Activated CD4-positive, alpha-beta T cell treated with anti-CD3 and anti-CD28 coated beads for 36 hours (primary cell): ENCODE measurements around the gene CDKN1C. TPM values are rescaled to one million over a fixed set of nuclear protein-coding genes. Genes with fewer than 3 reads are reported as not detected.
"Not testable (repeated sequence)": the region's sequence is repeated elsewhere in the genome, so short reads cannot be mapped to it uniquely, and the experiment has no call there.

ENCODE experiments used
- ATAC-seq: fragments of 200-7000 bp; cut with Tn5 transposase; one replicate; pipeline ENCODE4 v1.10.0; 2021; ENCODE audit warnings: mild to moderate bottlenecking, moderate library complexity
- CTCF ChIA-PET: fragments of 350-600 bp; sonication (Branson Sonifier 250); formaldehyde crosslinking; loops from one replicate; lab custom pipeline; 2021; ENCODE audit warnings: antibody characterized with exemption; lab: Charles Lee
- POLR2A ChIA-PET: fragments of 350-600 bp; sonication (Branson Sonifier 250); formaldehyde crosslinking; loops from one replicate; lab custom pipeline; 2021; ENCODE audit warnings: antibody characterized with exemption, inconsistent platforms; lab: Charles Lee
- DNase-seq: peaks from one replicate; pipeline ENCODE4 v3.0.0-alpha.2; 2020
- H3K27ac Mint-ChIP-seq: one replicate; pipeline ENCODE4 v1.8.0; 2021; ENCODE audit warnings: mixed read lengths
- H3K27me3 Mint-ChIP-seq: one replicate; pipeline ENCODE4 v1.8.0; 2021; ENCODE audit warnings: mixed read lengths
- H3K36me3 Mint-ChIP-seq: one replicate; pipeline ENCODE4 v1.8.0; 2021; ENCODE audit warnings: low read depth, mixed read lengths
- H3K4me1 Mint-ChIP-seq: one replicate; pipeline ENCODE4 v1.8.0; 2021; ENCODE audit warnings: mixed read lengths
- H3K4me3 Mint-ChIP-seq: one replicate; pipeline ENCODE4 v1.8.0; 2021; ENCODE audit warnings: mild to moderate bottlenecking, moderate library complexity, mixed read lengths
- H3K9me3 Mint-ChIP-seq: one replicate; pipeline ENCODE4 v1.8.0; 2021; ENCODE audit warnings: low read depth, mixed read lengths
- intact Hi-C, 2 experiments: fragments of 100-400 bp; cut with DNase I in 1 of 2; cut with micrococcal nuclease in 1 of 2; formaldehyde crosslinking; loops; one replicate each; pipeline versions ENCODE4 v1.14.2 to v1.15.1; 2022 to 2024; cut with DNase I, micrococcal nuclease
- total RNA-seq, 2 experiments: library from RNA; stranded (reverse); gene quantifications; one replicate each; pipeline ENCODE4 v1.2.3, GENCODE V29; 2021

Gene CDKN1C
- total RNA-seq, 2 experiments from 2014 or later: 0.21 to 0.53 TPM

DNA sequence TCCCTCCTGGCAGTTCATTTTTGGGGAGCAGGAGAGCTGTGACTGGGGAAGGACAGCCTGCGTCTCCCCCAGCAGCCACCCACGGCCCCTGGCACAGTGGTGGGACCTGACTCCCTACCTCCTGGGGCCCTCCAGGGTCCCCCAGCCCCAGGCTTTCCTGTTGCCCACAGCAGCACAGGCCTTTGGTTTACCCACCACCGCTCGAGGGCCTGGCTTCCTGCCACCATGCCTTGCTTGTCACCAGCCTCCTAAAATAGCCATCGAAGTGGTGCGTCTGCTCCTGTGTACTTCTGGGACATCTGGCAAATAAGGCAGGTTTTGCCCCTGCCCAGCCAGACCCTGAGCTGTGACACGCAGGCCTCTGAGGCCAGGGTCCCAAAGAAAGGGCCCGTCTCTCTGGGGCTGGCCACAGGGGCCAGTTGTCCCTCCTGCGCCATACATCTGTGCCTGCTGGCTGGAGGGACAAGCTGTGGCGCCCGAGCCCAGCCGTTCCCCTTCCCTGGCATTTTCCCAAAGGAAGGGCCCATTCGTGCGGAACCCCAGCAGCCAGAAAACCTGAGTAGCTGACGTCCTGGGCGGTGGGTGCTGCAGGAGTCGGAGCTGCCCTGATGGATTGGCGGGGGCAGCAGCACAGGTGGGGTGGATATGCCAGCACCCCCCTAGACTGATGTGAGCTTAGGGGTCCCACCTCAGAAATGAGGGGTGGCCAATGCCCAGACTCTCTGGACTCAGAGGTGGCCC, 29.1 kb upstream of the CDKN1C start:
- Mint-ChIP-seq H3K4me1 (peaks cover 5% of the 10 kb centered on the region), H3K27ac (no peak overlapping the region), H3K9me3 (no peaks in the 10 kb centered on the region), H3K36me3 (no peaks in the 10 kb centered on the region), H3K4me3 (no peak overlapping the region), H3K27me3 (no peaks in the 10 kb centered on the region)
- ChIA-PET POLR2A (no interaction called here), CTCF (interaction anchor here (1.0 kb wide), 2 partner anchors 10 to 12 kb away, joined by 3 to 4 read pairs; no protein-coding TSS in a partner anchor)
- intact Hi-C loops: no loop called here
- ATAC-seq: no peak
- no peak for DNase-seq

DNA sequence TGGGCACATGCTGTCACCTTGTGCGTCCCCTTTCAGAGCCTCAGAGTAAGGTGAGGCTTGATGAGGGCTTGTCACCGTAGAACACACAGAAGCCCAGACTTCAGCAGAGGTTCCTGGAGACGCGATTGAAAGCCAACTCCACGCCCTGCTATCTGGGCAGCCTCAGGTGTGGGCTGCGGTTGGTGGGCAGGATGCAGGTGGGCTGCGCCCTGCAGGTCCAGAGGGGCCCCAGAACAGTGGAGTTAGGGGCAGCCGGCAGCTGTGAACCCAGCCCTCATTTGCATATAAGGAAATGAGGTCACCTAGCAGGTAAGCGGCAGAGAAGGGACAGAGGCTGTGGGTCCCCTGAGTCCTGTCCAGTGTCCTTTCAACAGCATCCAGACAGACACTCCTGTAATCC, 28.2 kb upstream of the CDKN1C start:
- ATAC-seq: no peak
- Mint-ChIP-seq H3K36me3 (no peaks in the 10 kb centered on the region), H3K9me3 (no peaks in the 10 kb centered on the region), H3K27me3 (no peaks in the 10 kb centered on the region), H3K27ac (no peak overlapping the region), H3K4me3 (no peak overlapping the region), H3K4me1 (peaks cover 5% of the 10 kb centered on the region)
- CTCF ChIA-PET: interaction anchor here (0.7 to 1.0 kb wide), 2 partner anchors 11 to 18 kb away, joined by 3 read pairs; no protein-coding TSS in a partner anchor
- POLR2A ChIA-PET: no interaction called here
- DNase-seq: no peak
- intact Hi-C loops: no loop called here

DNA sequence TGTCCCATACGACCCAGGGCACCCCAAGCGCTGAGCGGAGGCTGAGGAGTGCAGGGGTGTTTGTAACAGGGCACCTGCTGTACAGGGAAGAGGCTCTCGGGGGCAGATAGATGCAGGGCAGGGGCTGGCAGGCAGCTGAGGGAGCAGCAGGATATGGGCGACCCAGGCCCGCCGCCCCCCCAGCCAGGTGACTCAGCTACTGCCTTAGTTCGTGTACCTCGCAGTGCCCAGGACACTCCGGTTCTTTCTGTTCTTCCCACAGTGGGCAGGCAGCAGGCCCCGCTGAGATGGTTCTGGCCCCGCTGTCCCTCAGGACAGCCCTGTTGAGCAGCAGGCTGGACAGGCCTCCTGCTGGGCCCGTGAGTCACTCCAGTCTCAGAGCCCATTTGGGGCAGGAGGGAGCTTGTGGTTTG, 27.4 kb upstream of the CDKN1C start:
- Mint-ChIP-seq H3K27ac (no peak overlapping the region), H3K36me3 (no peaks in the 10 kb centered on the region), H3K4me1 (peaks cover 5% of the 10 kb centered on the region), H3K27me3 (no peaks in the 10 kb centered on the region), H3K4me3 (no peak overlapping the region), H3K9me3 (no peaks in the 10 kb centered on the region)
- ChIA-PET POLR2A (no interaction called here), CTCF (no interaction called here)
- intact Hi-C loops: no loop called here
- no peak for ATAC-seq
- DNase-seq: no peak

- DNase-seq (no peak), ATAC-seq (peak; percentile 59)
- POLR2A ChIA-PET: no interaction called here
- CTCF ChIA-PET: no interaction called here
- no peak overlapping the region for H3K27ac Mint-ChIP-seq
- intact Hi-C loops: no loop called here
- H3K27me3 Mint-ChIP-seq: no peaks in the 10 kb centered on the region
- H3K4me1 Mint-ChIP-seq: peaks cover 5% of the 10 kb centered on the region
- no peak overlapping the region for H3K4me3 Mint-ChIP-seq
- no peaks in the 10 kb centered on the region for H3K36me3 Mint-ChIP-seq
- H3K9me3 Mint-ChIP-seq: no peaks in the 10 kb centered on the region
Measured at GRCh38 chr11:2912498-2912897, 26.9 kb upstream of the CDKN1C start.

- Mint-ChIP-seq H3K4me3 (no peak overlapping the region), H3K27me3 (no peaks in the 10 kb centered on the region)
- POLR2A ChIA-PET: interaction anchor here (0.7 kb wide), 1 partner anchor 136 kb away, joined by 3 read pairs; no protein-coding TSS in a partner anchor
Measured at GRCh38 chr11:2911785-2912391, 26.3 kb upstream of the CDKN1C start.

GRCh38 chr11:2911088-2911784, 25.7 kb upstream of the CDKN1C start:
- no peak for ATAC-seq
- POLR2A ChIA-PET: interaction anchor here (0.7 kb wide), 1 partner anchor 136 kb away, joined by 3 read pairs; no protein-coding TSS in a partner anchor
- intact Hi-C loops: no loop called here

More at GRCh38 chr11:2911785-2912391, 26.3 kb upstream of the CDKN1C start:
- CTCF ChIA-PET: no interaction called here
- no peak for DNase-seq
- no peaks in the 10 kb centered on the region for H3K36me3 Mint-ChIP-seq
- no peaks in the 10 kb centered on the region for H3K9me3 Mint-ChIP-seq
- H3K4me1 Mint-ChIP-seq: peaks cover 5% of the 10 kb centered on the region
- no peak overlapping the region for H3K27ac Mint-ChIP-seq
- intact Hi-C loops: no loop called here
- no peak for ATAC-seq

DNA sequence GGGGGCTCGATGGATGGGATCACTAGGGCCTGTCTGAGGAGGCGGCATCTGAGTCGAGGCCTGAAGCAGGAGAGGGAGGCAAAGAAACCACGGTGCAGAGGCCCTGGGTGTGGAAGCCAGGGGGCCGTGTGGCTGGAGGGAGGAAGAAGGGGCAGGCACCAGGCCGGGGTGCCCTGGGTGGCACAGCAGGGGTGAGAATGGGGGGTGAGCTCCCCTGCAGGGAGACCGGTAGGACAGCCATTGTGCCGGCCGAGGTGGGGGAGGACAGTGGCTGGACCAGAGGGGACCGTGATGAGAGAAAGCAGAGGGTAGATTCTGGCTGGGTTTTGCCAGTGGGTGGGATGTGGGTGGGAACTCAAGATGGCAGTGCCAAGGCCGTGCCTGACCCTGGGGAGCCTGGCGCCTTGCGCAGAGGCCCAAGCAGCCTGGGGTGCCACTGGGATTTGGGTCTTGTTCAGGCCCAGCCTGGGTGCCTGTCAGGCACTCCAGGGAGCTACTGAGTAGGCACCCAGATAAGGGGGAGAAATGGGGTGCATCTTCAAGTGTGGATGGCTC, 24.9 kb upstream of the CDKN1C start:
- no peaks in the 10 kb centered on the region for H3K9me3 Mint-ChIP-seq
- intact Hi-C loops: no loop called here
- no peak overlapping the region for H3K27ac Mint-ChIP-seq
- H3K27me3 Mint-ChIP-seq: no peaks in the 10 kb centered on the region
- ChIA-PET CTCF (no interaction called here), POLR2A (no interaction called here)
- no peak overlapping the region for H3K4me3 Mint-ChIP-seq
- ATAC-seq (no peak), DNase-seq (no peak)
- peaks cover 5% of the 10 kb centered on the region for H3K4me1 Mint-ChIP-seq
- peaks cover 8% of the 10 kb centered on the region for H3K36me3 Mint-ChIP-seq

More at GRCh38 chr11:2911088-2911784, 25.7 kb upstream of the CDKN1C start:
- CTCF ChIA-PET: no interaction called here
- Mint-ChIP-seq H3K27ac (no peak overlapping the region), H3K4me3 (no peak overlapping the region), H3K27me3 (no peaks in the 10 kb centered on the region), H3K9me3 (no peaks in the 10 kb centered on the region), H3K36me3 (peaks cover under 1% of the 10 kb centered on the region), H3K4me1 (peaks cover 5% of the 10 kb centered on the region)
- no peak for DNase-seq

DNA sequence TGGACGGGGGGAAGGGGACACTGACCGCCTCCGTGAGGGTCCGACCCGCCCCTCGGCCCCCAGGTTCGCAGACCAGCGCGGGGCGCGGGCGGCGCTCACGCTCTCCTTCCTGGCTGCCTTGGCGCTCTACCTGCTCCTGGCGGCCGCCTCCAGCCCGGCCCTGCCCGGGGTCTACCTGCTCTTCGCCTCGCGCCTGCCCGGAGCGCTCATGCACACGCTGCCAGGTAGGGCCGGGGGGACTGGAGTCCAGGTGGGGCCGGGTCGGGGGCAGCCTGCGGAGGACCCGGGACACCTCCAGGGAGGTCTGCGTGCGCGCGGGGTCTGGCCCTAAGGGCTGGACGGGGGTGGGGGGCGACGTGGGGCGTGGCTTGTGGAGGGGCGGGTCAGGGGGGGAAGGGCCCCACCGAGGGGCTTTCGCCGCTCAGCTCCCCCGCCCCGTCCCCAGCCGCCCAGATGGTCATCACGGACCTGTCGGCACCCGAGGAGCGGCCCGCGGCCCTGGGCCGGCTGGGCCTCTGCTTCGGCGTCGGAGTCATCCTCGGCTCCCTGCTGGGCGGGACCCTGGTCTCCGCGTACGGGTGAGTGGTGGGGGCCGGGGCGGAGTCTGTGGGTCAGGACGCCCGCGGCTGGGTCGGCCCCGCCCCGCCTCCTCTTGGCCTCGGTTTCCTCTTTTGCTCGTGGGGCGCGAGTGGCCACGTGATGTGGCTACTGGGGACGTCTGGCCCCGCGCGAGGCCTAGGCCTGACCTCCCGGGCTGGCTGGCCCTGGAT, 23.7 kb upstream of the CDKN1C start:
- Mint-ChIP-seq H3K4me1 (peaks cover 5% of the 10 kb centered on the region), H3K27ac (no peak overlapping the region), H3K27me3 (no peaks in the 10 kb centered on the region), H3K9me3 (no peaks in the 10 kb centered on the region), H3K4me3 (no peak overlapping the region), H3K36me3 (peaks cover 12% of the 10 kb centered on the region)
- ChIA-PET POLR2A (no interaction called here), CTCF (interaction anchor here (0.7 kb wide), 1 partner anchor 10 kb away, joined by 3 read pairs; no protein-coding TSS in a partner anchor)
- intact Hi-C loops: no loop called here
- no peak for ATAC-seq
- no peak for DNase-seq

- no peak for ATAC-seq
- Mint-ChIP-seq H3K27ac (no peak overlapping the region), H3K4me1 (peaks cover 8% of the 10 kb centered on the region), H3K36me3 (peaks cover 12% of the 10 kb centered on the region), H3K4me3 (no peak overlapping the region), H3K27me3 (no peaks in the 10 kb centered on the region), H3K9me3 (no peaks in the 10 kb centered on the region)
- intact Hi-C loops: no loop called here
- ChIA-PET CTCF (no interaction called here), POLR2A (no interaction called here)
- no peak for DNase-seq
Measured at GRCh38 chr11:2908130-2908529, 22.6 kb upstream of the CDKN1C start.

GRCh38 chr11:2905299-2905698, 19.7 kb upstream of the CDKN1C start:
- intact Hi-C loops, H3K9me3 Mint-ChIP-seq, ATAC-seq, H3K27me3 Mint-ChIP-seq, DNase-seq, H3K4me3 Mint-ChIP-seq, H3K27ac Mint-ChIP-seq, POLR2A ChIA-PET: not testable (repeated sequence)
- peaks cover 12% of the 10 kb centered on the region for H3K36me3 Mint-ChIP-seq
- CTCF ChIA-PET: interaction anchor here (2.3 kb wide), 1 partner anchor 372 kb away, joined by 9 read pairs; no protein-coding TSS in a partner anchor
- peaks cover 11% of the 10 kb centered on the region for H3K4me1 Mint-ChIP-seq
